Stimulated activated CD4-positive, alpha-beta T cell treated with anti-CD3 and anti-CD28 coated beads, TNF-alpha, amount 100 ng/mL, for 24 hours (primary cell): Measurements from ENCODE around the gene BAG5.

Experiments used
- DNase-seq, 3 experiments: peaks; one replicate each; pipeline ENCODE4 v3.0.0-alpha.2; 2020; ENCODE audit warnings: low read depth in 3 of 3

Gene BAG5

GRCh38 chr14:103509864-103510723 lies 52.4 kb downstream of the BAG5 start:
- DNase-seq = no peak

DNA sequence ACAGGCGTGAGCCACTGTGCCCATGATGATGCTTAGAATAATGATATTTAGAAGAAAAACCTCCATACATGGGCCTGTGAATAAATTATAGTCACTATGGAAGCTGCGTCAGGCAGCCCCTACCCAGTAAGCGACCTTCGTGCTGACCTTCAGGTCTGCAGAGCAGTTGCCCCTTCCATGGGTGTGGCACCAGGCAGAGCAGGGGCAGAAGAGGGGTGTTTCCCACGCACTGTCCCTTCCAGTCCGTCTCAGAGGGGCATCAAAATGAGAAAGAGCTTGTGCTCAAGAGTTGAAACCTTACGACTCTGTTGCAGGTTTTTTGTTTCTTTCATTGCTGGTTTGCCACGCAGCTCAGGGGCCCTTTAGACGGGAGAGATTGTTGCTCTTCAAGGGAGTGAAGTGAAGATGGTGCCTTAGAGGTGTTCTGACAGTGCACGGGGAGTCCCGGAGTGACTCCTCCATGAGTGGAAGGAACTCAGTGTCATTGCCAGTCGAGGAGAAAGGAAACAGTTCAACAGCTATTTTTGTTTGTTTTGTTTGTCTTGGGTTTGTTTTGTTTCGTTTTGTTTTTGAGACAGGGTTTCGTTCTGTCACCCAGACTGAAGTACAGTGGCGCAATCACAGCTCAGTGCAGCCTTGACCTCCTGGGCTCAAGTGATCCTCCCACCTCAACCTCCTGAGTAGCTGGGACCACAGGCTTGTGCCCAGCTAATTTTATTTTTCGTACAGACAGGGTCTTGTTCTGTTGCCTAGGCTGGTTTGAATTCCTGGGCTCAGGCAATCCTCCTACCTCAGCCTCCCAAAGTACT lies 53.7 kb downstream of the BAG5 start:
- DNase-seq = no peak

DNA sequence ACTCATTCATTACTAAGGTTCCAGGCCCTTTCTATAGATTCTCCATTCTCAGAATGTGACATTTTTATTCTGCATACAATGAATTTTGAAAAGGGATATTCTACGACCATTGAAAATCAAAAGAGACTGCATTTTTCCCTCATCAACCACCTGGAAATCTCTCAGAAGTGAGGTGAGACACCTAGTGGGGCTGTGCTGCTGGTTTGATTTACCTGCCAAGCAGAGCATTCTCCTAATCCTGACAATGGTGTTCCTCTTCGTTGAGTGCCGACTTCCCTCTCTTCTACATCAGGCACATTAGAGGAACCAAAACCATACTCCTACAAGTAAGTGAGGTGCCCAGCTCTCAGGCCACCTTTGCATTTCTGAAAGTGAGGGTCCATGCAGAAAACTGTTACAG lies 54.7 kb downstream of the BAG5 start:
- DNase-seq = no peak
